ENCODE results near the gene RNF31. TPM values are rescaled to one million over a fixed set of nuclear protein-coding genes. Genes with fewer than 3 reads are reported as not detected.

Gene RNF31
- total and polyA plus RNA-seq, 2 of the 13 experiments (the other 11 are each of a cell fraction or from before 2014, with no cell fraction given), result 48.2 to 86.8 TPM

- TF ChIP-seq KLF16 (CRISPR knock-in tag; IDR thresholded peaks at IDR 0.05), result peak in 1 of 2 experiments; percentile 100; a peak in 2 of 4 replicates
- TF ChIP-seq ZNF672 (CRISPR knock-in tag; IDR thresholded peaks at IDR 0.05), result no peak
- peak; percentile 90; the same call in 1 of the 2 replicates for TF ChIP-seq PRMT3 (CRISPR knock-in tag; IDR thresholded peaks at IDR 0.05; ENCODE audit: borderline replicate concordance, low read depth)
- TF ChIP-seq ZBTB39 (CRISPR knock-in tag; IDR thresholded peaks at IDR 0.05), result peak; percentile 17; the same call in 1 of the 2 replicates
- no peak for TF ChIP-seq ZNF570 (CRISPR knock-in tag; IDR thresholded peaks at IDR 0.05; ENCODE audit: borderline replicate concordance)
- TF ChIP-seq ZNF441 (CRISPR knock-in tag; IDR thresholded peaks at IDR 0.05; ENCODE audit: borderline replicate concordance), result peak; percentile 88; the same call in 1 of the 2 replicates
- TF ChIP-seq MEIS1 (CRISPR knock-in tag; IDR thresholded peaks at IDR 0.05; ENCODE audit: borderline replicate concordance), result no peak
- peak; percentile 92; the same call in 1 of the 2 replicates for TF ChIP-seq TRAFD1 (CRISPR knock-in tag; IDR thresholded peaks at IDR 0.05; ENCODE audit: borderline replicate concordance)
- TF ChIP-seq ZNF317 (CRISPR knock-in tag; IDR thresholded peaks at IDR 0.05), result peak; percentile 88
- no peak for TF ChIP-seq ZNF703 (CRISPR knock-in tag; IDR thresholded peaks at IDR 0.05; ENCODE audit: borderline replicate concordance)
- peak; percentile 99 for TF ChIP-seq ELF3 (CRISPR knock-in tag; IDR thresholded peaks at IDR 0.05)
- TF ChIP-seq ZNF850 (CRISPR knock-in tag; conservative IDR thresholded peaks at IDR 0.05), result no peak
- TF ChIP-seq POLR2G (IDR thresholded peaks at IDR 0.05; ENCODE audit: low read depth, low read length), result peak; percentile 99
- TF ChIP-seq ZFP62 (CRISPR knock-in tag; IDR thresholded peaks at IDR 0.05), result 0 out of 2 replicates have a peak, but pooled peaks have one; percentile 38
- TF ChIP-seq YEATS2 (CRISPR knock-in tag; IDR thresholded peaks at IDR 0.05; ENCODE audit: borderline replicate concordance), result peak; percentile 98
- TF ChIP-seq NFATC3 (CRISPR knock-in tag; IDR thresholded peaks at IDR 0.05), result peak; percentile 95; the same call in 1 of the 2 replicates
- TF ChIP-seq ARID3A (IDR thresholded peaks at IDR 0.05; ENCODE audit: low read depth, low read length), result peak; percentile 70; the same call in 1 of the 2 replicates
- peak; percentile 87 for TF ChIP-seq CEBPG (CRISPR knock-in tag; IDR thresholded peaks at IDR 0.05)
- peak; percentile 64 for TF ChIP-seq ZNF777 (CRISPR knock-in tag; IDR thresholded peaks at IDR 0.05)
- TF ChIP-seq ATRX (CRISPR knock-in tag; IDR thresholded peaks at IDR 0.05; ENCODE audit: borderline replicate concordance), result no peak
- no peak for TF ChIP-seq TCF7 (IDR thresholded peaks at IDR 0.05; ENCODE audit: low read depth)
- TF ChIP-seq ZNF468 (CRISPR knock-in tag; IDR thresholded peaks at IDR 0.05), result no peak
- TF ChIP-seq IKZF4 (CRISPR knock-in tag; IDR thresholded peaks at IDR 0.05; ENCODE audit: borderline replicate concordance, low read depth, not compliant biosample characterization), result peak; percentile 71
Observed at GRCh38 chr14:24160850-24161804, 13.8 kb downstream of the RNF31 start, which contains the start of gene IRF9 (continued).

Data from HepG2 (cell line).